Heart left ventricle (tissue), 16 donors: ENCODE data around the gene SOX14. TPM values are rescaled to one million over a fixed set of nuclear protein-coding genes. Genes with fewer than 3 reads are reported as not detected.

Source experiments
- ATAC-seq, 4 donors: fragments of 200-7000 bp; cut with Tn5 transposase; one replicate each; pipeline ENCODE4 v1.9.1; 2020 to 2022; ENCODE audit warnings: moderate library complexity in 4 of 4, mild to moderate bottlenecking in 3 of 4, moderate number of reproducible peaks in 1 of 4
- DNase-seq, 5 donors: peaks; one replicate each; pipeline ENCODE4 v3.0.0-alpha.2; 2020
- H3K27ac ChIP-seq, 12 donors: fragments of 200-600 bp; sonication (generic) in 4 of 12; one replicate each; pipeline versions ENCODE4 v1.5.0 to v1.8.0; 2016 to 2022; ENCODE audit warnings: mild to moderate bottlenecking in 2 of 12
- H3K27me3 ChIP-seq, 9 donors: fragments of 200-600 bp; sonication (generic) in 2 of 9; one replicate each; pipeline versions ENCODE4 v1.5.1 to v1.8.0; 2016 to 2022; ENCODE audit warnings: mild to moderate bottlenecking in 3 of 9
- H3K36me3 ChIP-seq, 9 donors: fragments of 200-600 bp; sonication (generic) in 2 of 9; one replicate each; pipeline versions ENCODE4 v1.5.0 to v1.8.0; 2018 to 2022; ENCODE audit warnings: mild to moderate bottlenecking in 2 of 9
- H3K4me1 ChIP-seq, 12 donors: fragments of 200-600 bp; sonication (generic) in 4 of 12; one replicate each; pipeline versions ENCODE4 v1.5.0 to v1.8.0; 2016 to 2022; ENCODE audit warnings: mild to moderate bottlenecking in 3 of 12
- H3K4me3 ChIP-seq, 12 donors: fragments of 200-600 bp; sonication (generic) in 4 of 12; one replicate each; pipeline versions ENCODE4 v1.5.0 to v1.8.0; 2017 to 2022; ENCODE audit warnings: mild to moderate bottlenecking in 9 of 12, moderate library complexity in 4 of 12
- H3K9me3 ChIP-seq, 12 donors: fragments of 200-600 bp; sonication (generic) in 4 of 12; one replicate each; pipeline versions ENCODE4 v1.5.0 to v1.8.0; 2016 to 2022; ENCODE audit warnings: mild to moderate bottlenecking in 1 of 12
- POLR2A ChIP-seq, 2 donors: fragments of 450-650 bp; IDR thresholded peaks; one replicate each; pipeline ENCODE4 v1.6.1; 2017; ENCODE audit warnings: antibody characterized with exemption in 2 of 2, mild to moderate bottlenecking in 2 of 2, moderate library complexity in 2 of 2
- WGBS, 4 donors: extraction: QIAGEN DNeasy Blood & Tissue Kit in 2 of 4; methylation state at CpG; one replicate each; pipeline versions ENCODE4 v1.1.5 to v1.1.7; 2013 to 2018; 5-methylcytosine and 5-hydroxymethylcytosine counted together
- intact Hi-C, 10 donors: fragments of 100-400 bp; cut with DNase I; formaldehyde crosslinking; loops; one replicate each; pipeline versions ENCODE4 v1.11.1 to v1.14.2; 2022
- polyA plus RNA-seq, 2 donors: library from polyadenylated mRNA; stranded (reverse); fragments of 200-250 nt; gene quantifications; one replicate each; pipeline ENCODE4 v1.2.3, GENCODE V29; 2013
- total RNA-seq, 9 donors: library from RNA; depleted of rRNA in 2 of 9; stranded (reverse); fragments of >200 nt in 2 of 9; fragmentation: NEBNext Ultra II Directional in 3 of 9; extraction: Animal tissue kit (Norgen Biotek cat#: 25700) in 3 of 9; gene quantifications; one replicate each; pipeline versions ENCODE4 v1.1.0 to v1.2.4, GENCODE V29; 2016 to 2023
- TF ChIP-seq, protein P1 (sequence below), 12 donors: fragments of 200-600 bp; sonication (generic) in 4 of 12; IDR thresholded peaks; one replicate each; pipeline versions ENCODE4 v1.5.0 to v1.8.0; 2018 to 2022; ENCODE audit warnings: antibody characterized with exemption in 12 of 12, mild to moderate bottlenecking in 5 of 12
- donor health status: ischemic (EF 13 %, LVEDD 7.1; RV severe dilation, severe dysfunction).
- donor health status: healthy with polysubstance abuse.
- donor health status: DM: no; HTN: yes; CAD: no.
- donor health status: DM: no; HTN: no; CAD: no.
- donor health status: ischemic (EF 25% LVEDD 6.9; RV normal size, moderate dysfunction).
- donor health status: ischemic (EF 25% LVEDD 5.7; RV mildly dilated, moderate dysfunction).
- donor health status: healthy.
- donor health status: DM: yes; HTN: yes; CAD: no.
- donor health status: ischemic (EF 35%, LVEDD 5.7; RV mildly dilated, moderate dysfunction).
- donor health status: nonischemic (EF 11% LVEDD 7.7; RV severe dilation, severe dysfunction).
- donor health status: DM: yes; HTN: yes; CAD: no.
- donor health status: PGD.
- donor health status: ischemic (EF 29% LVEDD 5.4; RV normal size, mild dysfunction).
- donor health status: nonischemic (EF 23%, LVEDD 6.1; RV moderate dilation, normal function).

Gene SOX14
- total and polyA plus RNA-seq, 11 donors, result not detected

DNA sequence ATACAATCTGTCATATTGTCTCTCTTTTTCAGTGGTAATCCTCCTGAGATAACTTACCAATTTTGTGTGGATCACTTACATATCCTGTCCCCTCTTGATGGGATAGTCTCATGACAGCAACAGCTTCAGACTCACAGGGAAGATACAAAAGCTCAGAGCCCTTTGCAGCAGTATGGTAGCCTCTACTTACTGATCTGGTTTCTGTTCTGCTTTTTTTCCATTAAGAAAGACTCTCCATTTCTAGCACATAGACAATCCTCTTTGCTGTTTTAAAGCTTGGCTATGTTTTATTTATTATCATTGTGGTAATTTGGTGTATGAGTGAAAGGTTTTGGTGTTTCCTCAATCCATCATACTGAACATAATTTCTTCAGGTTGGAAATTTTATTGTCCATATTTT, 25.4 kb upstream of the SOX14 start:
- Histone ChIP-seq H3K4me3 (no peak overlapping the region), H3K4me1 (no peaks in the 10 kb centered on the region), H3K27me3 (peaks cover 0 to 7% (median 0%) of the 10 kb centered on the region in 9 donors), H3K36me3 (no peaks in the 10 kb centered on the region), H3K9me3 (peaks cover 0 to 38% (median 19%) of the 10 kb centered on the region in 12 donors), H3K27ac (no peak overlapping the region)
- ATAC-seq, result no peak
- TF ChIP-seq, protein P1, sequence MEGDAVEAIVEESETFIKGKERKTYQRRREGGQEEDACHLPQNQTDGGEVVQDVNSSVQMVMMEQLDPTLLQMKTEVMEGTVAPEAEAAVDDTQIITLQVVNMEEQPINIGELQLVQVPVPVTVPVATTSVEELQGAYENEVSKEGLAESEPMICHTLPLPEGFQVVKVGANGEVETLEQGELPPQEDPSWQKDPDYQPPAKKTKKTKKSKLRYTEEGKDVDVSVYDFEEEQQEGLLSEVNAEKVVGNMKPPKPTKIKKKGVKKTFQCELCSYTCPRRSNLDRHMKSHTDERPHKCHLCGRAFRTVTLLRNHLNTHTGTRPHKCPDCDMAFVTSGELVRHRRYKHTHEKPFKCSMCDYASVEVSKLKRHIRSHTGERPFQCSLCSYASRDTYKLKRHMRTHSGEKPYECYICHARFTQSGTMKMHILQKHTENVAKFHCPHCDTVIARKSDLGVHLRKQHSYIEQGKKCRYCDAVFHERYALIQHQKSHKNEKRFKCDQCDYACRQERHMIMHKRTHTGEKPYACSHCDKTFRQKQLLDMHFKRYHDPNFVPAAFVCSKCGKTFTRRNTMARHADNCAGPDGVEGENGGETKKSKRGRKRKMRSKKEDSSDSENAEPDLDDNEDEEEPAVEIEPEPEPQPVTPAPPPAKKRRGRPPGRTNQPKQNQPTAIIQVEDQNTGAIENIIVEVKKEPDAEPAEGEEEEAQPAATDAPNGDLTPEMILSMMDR (IDR thresholded peaks at IDR 0.05), result no peak
- TF ChIP-seq POLR2A (IDR thresholded peaks at IDR 0.05), result no peak
- DNase-seq, result no peak
- intact Hi-C loops, result no loop called here

DNA sequence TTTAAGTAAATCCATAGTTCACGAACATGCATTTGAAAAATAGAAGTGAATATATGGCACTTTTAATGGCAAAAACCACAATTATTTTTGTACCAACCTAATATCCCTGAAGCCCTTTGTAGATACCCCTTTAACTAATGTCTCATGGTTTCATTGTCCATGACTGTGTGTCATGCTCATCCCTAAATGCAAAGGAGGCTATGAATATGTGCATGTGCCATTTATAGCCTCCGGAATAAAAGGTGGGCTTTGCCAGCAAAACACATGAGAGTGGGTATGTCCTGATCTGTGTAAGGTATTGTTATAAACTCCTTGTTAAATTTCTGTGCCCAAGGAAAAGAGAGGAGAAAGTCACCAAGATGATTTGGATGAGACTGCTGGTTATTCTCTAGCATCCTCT, 20.5 kb upstream of the SOX14 start:
- DNase-seq, result no peak

DNA sequence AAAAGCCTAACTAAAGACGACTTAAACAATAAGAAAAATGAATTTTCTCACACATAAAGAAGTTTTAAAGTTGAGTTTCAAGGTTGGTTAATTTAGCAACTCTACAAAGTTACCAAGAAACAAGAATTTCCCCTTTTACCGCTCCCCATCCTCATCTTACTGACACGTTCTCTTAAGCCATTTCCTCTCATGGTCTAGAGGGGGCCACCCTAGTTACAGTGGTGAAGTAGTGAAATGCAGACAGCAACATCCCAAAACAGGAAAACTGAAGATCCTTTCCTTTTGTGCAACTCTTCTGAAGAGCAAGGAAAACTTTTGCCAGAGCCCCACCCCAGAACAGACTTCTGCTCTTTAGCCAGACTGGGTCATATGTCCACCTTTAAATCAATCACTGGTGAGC, 17.3 kb upstream of the SOX14 start:
- DNase-seq, result no peak
- WGBS, 4 donors, result 32 to 40% (median 36%) methylated on average over 3 of the region's 3 CpGs

More for the DNA sequence above, 20.5 kb upstream of the SOX14 start:
- 77 to 87% (median 80%) methylated on average over 2 of the region's 2 CpGs for WGBS, 4 donors
- intact Hi-C loops, result no loop called here
- Histone ChIP-seq H3K9me3 (no peaks in the 10 kb centered on the region), H3K27ac (no peak overlapping the region), H3K4me1 (no peaks in the 10 kb centered on the region), H3K27me3 (peaks cover 0 to 19% (median 2%) of the 10 kb centered on the region in 9 donors), H3K4me3 (no peak overlapping the region), H3K36me3 (no peaks in the 10 kb centered on the region)
- TF ChIP-seq, protein P1 (IDR thresholded peaks at IDR 0.05), result no peak
- no peak for TF ChIP-seq POLR2A (IDR thresholded peaks at IDR 0.05)
- ATAC-seq, result no peak

DNA sequence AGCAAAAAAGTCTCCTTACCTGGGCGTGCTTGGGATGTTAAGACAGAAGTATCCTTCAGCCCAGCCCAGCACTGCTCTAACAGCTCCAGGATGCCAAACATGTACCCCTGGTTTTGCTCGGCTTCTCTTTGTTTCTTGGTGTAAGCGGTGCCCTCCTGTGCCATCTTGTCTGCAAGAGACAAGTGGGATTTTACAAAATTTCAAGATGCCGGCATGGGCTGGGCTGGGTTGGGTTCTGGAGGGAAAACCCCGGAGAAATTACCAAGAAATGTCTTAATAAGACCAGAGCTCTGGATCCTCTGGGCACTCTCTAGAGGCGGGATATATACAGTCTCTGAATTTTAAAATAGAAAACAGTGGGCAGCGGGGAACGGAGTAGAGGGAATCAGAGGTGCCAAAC, 4.6 kb upstream of the SOX14 start:
- DNase-seq (no peak), ATAC-seq (no peak)
- Histone ChIP-seq H3K36me3 (no peaks in the 10 kb centered on the region), H3K27ac (no peak overlapping the region), H3K9me3 (peaks cover 0 to 17% (median 2%) of the 10 kb centered on the region in 12 donors), H3K27me3 (peaks cover 40 to 71% (median 56%) of the 10 kb centered on the region in 9 donors), H3K4me1 (peaks cover 0 to 17% (median 4%) of the 10 kb centered on the region in 12 donors), H3K4me3 (no peak overlapping the region)
- WGBS, 4 donors, result 23 to 31% (median 27%) methylated on average over 8 of the region's 8 CpGs
- no peak for TF ChIP-seq POLR2A (IDR thresholded peaks at IDR 0.05)
- TF ChIP-seq, protein P1 (IDR thresholded peaks at IDR 0.05), result no peak
- intact Hi-C loops, result no loop called here

More for the DNA sequence above, 17.3 kb upstream of the SOX14 start:
- Histone ChIP-seq H3K27ac (no peak overlapping the region), H3K36me3 (no peaks in the 10 kb centered on the region), H3K9me3 (no peaks in the 10 kb centered on the region), H3K4me3 (no peak overlapping the region), H3K27me3 (peaks cover 0 to 38% (median 2%) of the 10 kb centered on the region in 9 donors), H3K4me1 (no peaks in the 10 kb centered on the region)
- TF ChIP-seq, protein P1 (IDR thresholded peaks at IDR 0.05), result no peak
- no peak for TF ChIP-seq POLR2A (IDR thresholded peaks at IDR 0.05)
- ATAC-seq, result no peak
- intact Hi-C loops, result no loop called here
